Esophagus squamous epithelium (tissue), 4 donors: ENCODE data around the gene ADARB2.

Experiments
- POLR2A ChIP-seq, 4 donors: fragments of 450-650 bp; IDR thresholded peaks; one replicate each; pipeline ENCODE4 v1.6.1; 2017; ENCODE audit warnings: antibody characterized with exemption in 4 of 4, mild to moderate bottlenecking in 4 of 4, moderate library complexity in 3 of 4
- TF ChIP-seq, protein P1 (sequence below), 6 experiments: fragments of 450-650 bp in 4 of 6; fragments of 200-600 bp in 2 of 6; sonication (generic) in 2 of 6; IDR thresholded peaks; one replicate each; pipeline ENCODE4 v1.5.1; 2016 to 2019; ENCODE audit warnings: antibody characterized with exemption in 6 of 6, mild to moderate bottlenecking in 4 of 6, moderate library complexity in 4 of 6

DNA sequence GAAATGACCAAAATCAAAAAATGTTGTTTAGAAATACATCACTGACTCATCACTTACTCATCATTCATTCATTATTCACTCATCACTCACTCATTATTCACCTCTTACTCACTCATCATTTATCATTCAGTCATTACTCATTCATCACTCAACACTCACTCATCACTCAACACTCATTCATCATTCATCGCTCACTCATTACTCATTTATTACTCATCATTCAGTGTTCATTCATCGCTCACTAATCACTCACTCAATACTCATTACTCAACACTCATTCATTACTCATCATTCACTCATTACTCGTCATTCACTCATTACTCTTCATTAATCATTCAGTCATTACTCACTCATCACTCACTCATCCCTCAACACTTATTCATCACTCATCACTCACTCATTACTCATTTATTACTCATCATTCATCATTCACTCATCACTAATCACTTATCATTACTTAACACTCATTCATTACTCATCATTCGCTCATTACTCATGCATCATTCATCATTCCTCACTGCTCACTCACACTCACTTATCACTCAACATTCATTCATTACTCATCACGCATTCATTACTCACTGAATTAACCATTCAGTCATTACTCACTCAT, 238.5 kb downstream of the ADARB2 start:
- TF ChIP-seq, protein P1, sequence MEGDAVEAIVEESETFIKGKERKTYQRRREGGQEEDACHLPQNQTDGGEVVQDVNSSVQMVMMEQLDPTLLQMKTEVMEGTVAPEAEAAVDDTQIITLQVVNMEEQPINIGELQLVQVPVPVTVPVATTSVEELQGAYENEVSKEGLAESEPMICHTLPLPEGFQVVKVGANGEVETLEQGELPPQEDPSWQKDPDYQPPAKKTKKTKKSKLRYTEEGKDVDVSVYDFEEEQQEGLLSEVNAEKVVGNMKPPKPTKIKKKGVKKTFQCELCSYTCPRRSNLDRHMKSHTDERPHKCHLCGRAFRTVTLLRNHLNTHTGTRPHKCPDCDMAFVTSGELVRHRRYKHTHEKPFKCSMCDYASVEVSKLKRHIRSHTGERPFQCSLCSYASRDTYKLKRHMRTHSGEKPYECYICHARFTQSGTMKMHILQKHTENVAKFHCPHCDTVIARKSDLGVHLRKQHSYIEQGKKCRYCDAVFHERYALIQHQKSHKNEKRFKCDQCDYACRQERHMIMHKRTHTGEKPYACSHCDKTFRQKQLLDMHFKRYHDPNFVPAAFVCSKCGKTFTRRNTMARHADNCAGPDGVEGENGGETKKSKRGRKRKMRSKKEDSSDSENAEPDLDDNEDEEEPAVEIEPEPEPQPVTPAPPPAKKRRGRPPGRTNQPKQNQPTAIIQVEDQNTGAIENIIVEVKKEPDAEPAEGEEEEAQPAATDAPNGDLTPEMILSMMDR (IDR thresholded peaks at IDR 0.05) = no peak
- TF ChIP-seq POLR2A (IDR thresholded peaks at IDR 0.05) = no peak
